Stromal cell of bone marrow (primary cell): ENCODE measurements around the gene SH3RF1.
"Not testable (repeated sequence)": the region's sequence is repeated elsewhere in the genome, so short reads cannot be mapped to it uniquely, and the experiment has no call there.

Experiments used
- DNase-seq: peaks from one replicate; pipeline ENCODE4 v3.0.0-alpha.2; 2012; ENCODE audit warnings: low read depth

Gene SH3RF1

DNA sequence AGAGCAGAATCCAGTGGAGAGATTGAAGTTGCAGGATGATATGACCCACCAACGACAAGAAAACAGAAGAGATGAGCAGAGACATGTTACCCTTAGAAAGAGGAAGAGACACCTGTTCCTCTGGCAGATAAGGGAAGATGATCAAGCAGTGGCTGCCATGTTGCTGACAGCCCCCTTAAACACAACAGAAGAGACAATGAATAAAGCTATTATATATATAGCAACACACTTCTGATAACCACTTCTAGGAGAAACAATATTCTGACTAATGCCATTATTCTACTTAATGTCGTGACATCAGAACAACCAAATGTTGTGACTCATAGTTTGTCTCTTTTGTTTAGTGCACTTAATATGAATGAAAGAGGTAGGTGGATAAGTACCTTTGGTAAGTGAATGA lies 44.9 kb downstream of the SH3RF1 start:
- DNase-seq, result no peak

DNA sequence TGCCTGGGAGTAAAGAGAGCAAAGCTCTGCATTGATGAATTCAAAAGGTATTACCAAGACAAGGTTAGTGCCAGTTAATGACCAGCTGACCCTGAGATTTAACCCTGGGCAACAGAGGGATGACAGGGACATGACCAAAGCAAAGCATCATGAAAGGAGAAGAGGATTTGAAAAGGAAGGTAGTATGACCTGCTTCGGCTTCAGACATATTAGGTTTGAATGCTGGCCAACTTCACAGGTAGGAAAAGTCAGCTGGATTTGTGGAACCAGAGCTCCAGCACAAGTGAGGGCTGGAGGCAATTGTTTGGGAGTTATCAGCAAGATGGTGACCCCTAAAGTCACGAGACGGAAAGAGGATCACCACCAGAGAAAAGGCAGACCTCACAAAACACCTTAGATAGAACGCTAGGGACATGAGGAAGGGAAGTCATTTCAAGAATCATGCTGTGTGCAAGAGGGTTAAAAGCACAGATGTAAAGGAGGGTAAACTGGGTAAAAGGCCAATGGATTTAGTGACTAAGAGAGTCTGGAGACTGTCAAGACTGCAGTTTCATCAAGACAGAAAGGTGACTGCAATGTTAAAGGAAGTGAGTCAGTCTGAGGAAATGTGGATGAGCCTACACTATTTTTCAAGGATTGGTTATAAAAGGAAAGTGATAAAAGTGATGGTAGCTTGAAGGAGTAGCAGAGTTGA lies 45.6 kb downstream of the SH3RF1 start:
- DNase-seq, result peak; percentile 90

DNA sequence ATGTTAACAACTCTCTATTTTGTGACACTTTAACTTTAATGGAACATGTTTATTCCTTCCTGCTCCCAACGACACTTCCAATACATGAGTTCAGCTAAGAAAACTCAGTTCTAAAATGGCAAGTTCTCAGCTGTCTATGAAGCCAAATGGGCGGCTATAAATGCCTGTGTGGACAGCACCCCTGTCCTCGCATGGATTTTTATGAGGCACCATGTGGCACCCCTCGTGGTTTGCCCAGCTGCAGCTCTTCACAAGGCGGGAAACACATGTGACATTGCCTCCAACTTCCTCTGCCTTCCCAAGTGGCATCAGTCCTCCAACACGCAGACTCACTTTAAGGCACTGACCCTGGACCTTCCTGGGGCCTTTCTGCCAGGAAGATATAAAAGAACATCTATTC lies 48.0 kb downstream of the SH3RF1 start:
- DNase-seq, result no peak

DNA sequence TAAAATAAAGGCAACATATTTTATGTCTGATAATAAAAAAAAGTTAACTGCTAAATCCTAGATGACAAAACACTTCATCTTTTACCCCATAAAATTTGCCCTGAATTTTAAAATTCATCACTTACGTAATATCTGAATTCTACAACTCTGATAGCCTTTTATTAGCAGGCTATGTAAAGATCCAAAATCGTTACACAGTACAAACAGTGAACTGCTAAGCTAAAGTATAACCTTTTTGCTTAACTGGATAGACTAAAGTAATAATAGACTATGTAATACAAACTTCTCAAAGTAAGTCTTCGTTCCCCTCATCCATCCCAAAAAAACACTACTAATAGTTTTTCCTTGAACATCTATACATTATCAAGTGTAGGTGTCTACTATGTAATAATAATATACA lies 49.1 kb downstream of the SH3RF1 start:
- no peak for DNase-seq

DNA sequence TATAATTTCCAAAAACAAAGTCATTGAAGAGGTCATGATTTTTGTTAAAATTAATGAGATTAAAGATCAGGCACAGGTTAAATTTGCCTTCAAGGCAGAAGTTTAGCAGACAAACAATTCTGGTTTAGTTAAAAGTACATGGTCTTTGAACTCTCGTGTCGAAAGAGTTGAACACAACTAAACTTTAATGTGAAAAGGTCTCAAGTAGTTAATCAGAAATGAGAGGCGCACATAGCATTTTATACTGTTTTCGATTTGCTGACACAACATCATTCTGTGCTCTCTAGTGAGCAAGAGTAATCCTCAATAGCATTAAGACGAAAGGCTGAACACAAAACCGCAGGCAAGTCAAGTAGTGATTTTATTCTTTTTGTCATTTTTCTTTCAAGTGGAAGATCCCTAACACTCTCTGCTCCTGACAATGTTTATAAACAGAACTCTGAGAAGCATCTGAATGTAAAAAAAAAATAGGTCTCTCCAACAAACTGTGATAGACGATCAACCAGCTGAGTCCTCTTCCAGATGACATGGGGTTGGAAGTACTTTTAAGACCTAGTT lies 49.8 kb downstream of the SH3RF1 start:
- DNase-seq, result no peak

DNA sequence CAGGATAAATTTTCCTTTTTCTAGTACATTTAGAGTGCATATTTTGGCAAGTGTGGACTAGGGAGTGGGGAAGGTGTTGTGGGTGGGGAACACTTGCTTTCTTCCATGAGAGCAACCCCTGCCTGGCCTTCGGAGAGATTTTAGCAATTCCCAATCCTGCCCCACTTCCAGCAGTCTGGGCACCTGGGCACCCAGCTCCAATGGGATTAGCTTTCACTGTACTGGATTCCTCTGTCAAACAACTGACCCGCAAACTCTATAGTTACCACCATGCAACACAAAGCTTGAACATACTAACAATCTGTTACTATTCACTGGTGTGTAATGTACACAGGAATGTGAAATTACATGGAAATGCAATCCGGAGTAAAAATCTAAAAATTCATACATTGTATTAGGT lies 50.3 kb downstream of the SH3RF1 start:
- DNase-seq, result no peak

DNA sequence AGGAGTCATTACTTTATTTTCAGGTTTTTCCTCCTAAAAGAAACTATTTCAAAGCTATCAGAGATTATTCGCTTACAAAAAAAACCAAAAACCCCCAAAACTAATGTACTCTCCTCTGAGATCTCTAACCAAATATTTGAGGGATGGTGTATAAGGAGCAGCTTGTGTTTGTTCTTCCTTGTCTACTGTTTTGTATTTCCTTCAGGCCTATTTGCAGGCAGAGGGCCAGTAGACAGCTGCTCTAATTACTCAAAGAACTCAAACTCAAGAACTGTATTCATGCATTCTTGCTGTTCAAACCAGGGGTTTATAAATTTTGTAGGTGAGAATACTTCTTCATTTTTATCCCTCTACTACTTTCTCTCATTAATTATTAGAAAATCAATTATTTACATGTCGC lies 51.3 kb downstream of the SH3RF1 start:
- DNase-seq, result no peak

DNA sequence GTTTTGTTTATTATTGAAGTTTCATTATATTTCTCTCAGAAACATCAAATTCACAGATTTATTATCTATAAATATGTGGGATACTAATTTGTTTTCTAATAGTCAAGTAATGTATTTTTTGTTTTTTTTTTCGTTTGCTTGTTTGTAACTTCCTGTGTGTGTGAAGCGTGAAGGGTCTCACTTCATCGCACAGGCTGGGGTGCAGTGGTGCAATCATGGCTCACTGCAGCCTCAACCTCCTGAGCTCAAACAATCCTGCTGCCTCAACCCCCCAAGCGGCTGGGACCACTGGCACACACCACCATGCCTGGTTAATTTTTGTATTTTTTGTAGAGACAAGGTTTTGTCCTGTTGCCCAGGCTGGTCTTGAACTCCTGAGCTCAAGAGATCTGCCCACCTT lies 55.1 kb downstream of the SH3RF1 start:
- no peak for DNase-seq

DNA sequence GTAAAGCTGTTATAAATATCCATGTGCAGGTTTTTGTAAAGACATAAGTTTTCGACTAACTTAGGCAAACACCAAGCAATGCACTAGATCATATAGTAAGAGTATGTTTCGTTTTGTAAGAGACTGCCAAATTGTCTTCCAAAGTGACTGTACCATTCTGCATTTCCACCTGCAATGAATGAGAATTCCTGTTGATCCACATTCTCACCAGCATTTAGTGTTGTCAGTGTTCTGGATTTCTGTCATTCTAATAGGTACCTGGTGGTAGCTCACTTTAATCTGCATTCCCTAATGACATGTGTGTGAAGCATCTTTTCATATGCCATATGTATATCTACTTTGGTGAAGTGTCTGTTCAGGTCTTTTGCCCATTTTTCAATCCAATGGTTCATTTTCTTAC lies 57.8 kb downstream of the SH3RF1 start:
- no peak for DNase-seq

DNA sequence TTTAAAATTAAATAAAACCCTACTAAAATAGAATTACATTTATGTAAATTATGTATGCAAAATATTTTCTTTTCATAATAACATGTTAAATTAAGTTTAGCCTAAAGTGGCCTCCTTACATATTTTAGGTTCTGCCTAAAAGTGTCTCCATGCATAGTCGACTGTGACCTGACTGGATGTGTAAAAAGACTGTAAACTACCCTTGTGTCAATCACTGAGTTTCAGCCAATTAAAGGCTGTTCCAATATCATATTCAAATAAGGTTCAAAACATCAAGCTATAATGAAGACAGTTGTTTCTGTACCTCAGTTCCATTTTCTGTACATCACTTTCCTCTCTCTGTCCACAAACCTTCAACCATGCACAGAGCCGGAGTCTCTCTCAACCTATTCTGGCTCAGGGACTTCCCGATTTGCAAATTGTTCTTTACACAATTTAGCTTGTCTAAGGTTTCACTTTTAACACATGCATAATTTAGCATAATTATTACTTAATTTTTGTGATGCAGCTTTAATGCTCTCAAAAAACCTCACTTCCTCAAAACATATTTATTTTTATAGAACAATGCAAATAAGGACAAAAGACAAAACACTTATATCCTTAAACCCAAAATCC lies 60.1 kb downstream of the SH3RF1 start:
- no peak for DNase-seq

DNA sequence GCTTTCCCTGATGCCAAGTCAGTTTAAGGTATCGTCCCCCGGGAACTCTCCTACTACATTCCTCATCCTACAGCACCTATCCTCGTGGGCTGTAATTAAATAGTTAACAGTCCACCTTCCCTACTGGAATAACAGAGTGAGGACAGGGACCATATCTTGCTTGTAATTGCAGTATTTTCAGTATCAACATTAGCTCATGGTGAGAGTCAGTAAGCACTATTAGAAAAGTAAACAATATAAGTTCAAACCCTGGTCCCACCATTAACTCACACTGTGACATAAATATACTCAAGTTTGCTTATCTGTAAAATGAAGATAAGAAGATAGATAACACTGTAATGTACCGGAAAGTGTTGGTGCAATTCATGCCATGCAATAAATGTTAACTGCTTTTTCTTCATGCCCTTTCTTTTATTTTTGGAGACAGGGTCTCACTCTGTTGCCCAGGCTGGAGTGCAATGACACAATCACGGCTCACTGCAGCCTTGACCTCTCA lies 61.3 kb downstream of the SH3RF1 start:
- DNase-seq, result no peak

DNA sequence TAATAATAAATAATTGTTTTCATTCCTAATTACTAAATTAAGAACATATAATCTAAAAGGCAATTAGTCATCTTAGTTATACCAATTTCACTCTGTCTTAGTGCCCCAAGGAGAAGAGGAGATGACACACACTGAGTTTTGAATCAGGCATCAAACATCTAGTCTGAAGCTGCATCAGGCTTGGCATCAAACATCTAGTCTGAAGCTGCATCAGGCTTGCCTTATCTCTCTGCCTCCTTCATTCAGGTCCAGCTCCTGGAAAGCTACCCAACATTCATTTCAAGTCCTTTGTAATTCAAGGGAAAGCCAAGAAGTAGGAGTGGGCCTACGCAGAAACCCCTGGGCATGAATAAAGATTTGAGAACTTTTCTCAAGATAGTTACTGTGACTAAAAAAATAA lies 62.2 kb downstream of the SH3RF1 start:
- no peak for DNase-seq

DNA sequence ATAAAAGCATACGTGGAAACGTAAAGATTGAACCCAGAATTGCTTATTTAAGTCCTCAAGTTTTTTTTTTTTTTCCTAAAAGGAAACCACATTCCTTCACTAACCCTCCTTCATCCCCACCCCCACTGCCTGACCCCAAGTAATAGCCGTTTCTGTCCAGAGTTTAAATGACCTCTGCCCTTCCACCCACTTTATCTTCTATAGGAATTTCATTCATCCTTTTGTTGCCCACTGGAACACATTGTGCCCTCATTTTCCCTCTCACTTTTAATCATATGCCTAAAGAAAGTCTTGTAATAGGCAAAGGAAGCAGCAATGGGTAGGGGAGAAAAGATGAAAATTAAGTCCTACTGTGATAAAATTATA lies 62.7 kb downstream of the SH3RF1 start:
- no peak for DNase-seq

DNA sequence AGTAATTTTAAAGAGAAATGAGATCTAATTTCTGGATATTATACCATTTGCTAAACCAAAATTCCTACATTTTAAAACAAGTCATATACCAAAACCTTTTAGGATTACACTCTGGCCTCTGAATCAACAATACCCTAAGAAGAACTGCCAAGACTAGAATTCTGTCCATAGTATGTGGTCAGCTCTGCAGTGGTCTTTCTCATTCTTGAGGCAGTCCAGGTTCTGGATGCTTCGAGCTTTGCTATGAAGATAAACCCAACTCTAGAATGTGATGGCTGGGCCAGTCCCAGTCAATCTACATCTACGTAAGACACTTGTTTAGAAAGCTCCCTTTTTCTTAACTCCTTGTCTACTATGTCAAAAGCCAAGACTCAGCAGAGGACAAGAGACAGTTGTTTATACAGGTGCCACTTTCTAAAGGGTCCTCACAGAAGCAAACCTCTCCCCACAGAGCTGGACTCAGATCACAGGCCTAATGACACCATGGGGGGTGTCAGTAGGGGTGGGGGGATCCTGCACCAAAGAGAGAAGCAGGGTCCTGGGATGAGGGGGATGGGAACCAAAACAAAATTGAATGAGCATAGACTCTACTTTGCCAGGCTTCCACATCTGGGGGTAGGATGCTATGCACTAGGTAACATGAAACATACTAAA lies 63.2 kb downstream of the SH3RF1 start:
- DNase-seq, result no peak

DNA sequence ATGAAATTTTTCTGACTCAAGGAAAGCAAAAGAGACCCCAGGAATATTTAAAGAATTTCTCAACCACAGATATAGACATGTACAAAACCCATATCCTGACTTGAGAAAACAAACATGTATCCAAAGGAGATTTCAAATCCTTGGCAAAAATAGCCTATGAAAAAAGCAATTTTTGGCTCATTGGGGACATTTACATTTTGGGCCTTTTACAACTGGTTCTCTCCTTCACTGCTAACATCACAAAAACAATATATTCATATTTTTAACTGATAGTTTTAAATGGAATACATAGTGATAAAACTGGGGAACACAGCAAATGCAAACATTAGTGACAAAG lies 65.0 kb downstream of the SH3RF1 start:
- no peak for DNase-seq

DNA sequence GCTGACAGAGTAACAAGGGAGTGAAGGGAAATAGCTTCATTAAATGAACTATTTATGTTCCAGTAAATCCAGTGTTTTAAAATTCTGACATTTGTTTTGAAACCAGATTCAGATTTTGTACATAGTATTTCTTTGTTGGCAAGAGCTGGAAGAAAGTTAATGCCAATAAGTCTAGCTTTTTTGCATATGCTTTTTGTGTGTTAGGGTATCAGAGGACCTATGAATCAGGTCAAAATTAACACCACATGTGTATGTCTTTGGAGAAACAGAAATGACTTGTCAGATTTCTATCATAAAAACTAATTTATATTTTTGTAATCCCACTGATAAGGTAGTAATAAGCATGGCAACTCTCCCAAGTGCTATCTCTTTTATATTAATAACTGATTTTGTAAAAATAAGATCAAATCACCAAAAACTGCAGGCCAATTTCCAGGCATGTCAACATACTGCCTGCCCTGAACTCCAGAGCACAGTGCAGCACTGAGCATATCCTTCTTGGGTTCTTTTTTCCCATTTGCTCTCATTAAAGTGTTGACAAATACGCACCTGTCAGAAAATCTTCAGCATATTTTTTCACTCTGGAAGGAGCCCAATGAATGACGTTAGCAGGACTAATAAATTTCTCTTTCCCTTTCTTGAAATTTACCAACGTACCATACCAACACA lies 65.5 kb downstream of the SH3RF1 start:
- no peak for DNase-seq

DNA sequence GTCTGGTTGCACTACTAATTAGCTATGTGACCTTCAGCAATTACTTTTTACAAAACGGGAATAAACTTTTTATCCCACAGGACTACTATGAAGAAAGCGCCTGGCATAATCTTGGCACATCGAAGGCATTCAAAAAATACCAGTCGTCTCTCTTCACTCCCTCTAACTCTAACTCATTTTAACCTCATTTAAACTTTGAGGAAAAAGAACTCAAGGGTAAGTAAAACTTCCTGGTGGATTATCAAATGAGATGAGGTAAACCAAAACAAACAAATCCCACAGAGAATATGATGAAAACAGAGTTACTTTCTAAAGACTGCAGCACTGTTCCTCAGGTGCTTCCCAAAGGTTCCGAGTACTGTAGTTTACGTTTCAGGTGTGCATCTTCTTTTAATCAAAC lies 66.9 kb downstream of the SH3RF1 start:
- DNase-seq, result no peak

DNA sequence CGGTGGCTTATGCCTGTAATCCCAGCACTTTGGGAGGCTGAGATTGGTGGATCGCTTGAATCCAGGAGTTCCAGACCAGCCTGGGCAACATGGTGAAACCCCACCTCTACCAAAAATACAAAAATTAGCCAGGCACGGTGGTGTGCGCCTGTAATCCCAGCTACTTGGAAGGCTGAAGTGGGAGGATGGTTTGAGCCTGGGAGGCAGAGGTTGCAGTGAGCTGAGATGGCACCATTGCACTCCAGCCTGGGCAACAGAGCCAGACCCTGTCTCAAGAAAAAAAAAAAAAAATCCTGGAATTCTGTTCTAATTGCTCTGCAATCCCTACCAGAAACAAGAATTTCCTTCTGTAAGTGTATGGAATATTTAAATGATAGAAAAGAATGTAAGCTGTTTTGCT lies 67.5 kb downstream of the SH3RF1 start:
- not testable (repeated sequence) for DNase-seq

DNA sequence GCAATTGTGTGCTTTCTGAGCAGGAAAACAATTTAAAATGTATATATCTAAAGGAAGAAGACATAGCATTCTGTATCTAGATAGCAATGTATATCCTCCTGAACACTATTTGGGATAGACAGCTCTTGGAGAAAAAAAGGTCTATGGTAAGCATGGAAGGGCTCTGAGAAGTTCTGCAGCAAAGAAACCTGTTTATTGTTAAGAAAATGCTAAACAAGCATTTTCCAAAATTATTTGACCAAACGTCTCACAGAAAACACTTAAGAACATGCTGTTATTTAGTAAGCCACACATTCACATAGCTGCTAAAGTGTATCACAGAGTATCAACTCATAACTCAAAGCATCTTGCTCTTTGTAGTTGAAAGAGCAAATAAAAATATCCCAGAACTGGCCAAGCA lies 67.9 kb downstream of the SH3RF1 start:
- no peak for DNase-seq

DNA sequence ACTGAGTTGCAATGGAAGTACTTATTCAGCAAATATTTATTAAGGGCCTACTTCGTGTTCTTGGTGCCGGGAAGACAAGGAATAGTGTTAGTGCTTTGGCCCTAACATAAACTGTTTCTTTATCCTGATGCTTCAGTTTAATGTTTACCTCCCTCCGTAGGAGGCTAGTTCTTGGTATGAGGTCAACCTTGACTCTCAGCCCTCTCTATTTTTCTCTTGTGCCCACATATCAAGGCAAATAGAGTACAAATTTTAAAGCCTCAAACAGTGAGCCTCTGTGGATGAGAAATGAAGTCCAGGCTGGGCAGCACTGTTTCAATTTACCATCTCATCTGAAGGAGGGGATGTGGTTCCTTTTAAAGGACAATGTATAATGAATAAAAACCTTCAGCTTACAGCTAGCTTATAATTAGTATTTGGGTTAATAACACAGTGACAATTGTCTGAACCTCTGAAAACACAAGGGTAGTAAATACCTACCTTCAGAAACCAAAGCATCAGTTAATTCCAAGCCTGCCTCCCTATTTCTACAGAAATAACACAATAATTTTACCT lies 68.5 kb downstream of the SH3RF1 start:
- DNase-seq, result no peak

DNA sequence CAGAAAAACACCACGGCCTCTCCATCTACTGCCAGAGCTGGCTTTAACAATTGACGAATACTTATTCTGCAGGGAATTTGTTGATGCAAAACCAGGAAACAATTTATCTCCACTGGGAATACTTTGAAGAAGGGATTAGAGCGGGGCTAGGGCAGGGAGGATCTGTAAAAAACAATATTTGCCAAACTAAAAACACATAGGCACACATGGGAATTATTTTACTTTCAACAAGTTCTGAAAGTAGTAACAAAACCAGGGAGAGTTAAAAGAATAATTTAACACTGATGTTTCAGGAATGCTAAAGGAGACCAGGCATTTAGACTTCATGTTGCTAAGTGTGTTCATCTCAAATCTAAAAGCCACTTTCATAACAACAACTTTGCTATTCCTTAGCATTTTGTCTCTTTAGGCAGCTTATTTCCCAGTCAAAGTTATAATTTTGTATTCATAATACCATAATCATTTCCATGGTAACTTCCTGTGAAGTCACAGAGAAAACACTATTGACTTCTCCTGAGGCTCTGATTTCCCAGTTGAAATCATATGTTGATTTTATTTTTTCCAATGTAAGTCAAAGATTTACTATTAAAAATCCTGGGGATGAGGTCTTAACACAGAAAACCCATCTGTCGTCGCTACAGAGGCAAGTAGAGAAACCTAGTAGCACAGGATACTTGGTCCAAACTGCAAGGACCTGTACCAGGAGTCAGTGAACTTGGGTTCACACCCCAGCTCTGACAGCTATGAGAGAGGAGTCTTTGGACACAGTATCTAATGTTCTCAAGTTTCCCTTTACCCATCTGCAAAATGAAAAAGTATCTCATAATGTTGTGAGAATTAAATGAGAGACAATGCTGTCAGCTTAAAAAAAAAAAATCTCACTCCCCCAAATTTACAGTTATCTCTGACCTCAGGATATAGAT lies 69.3 kb downstream of the SH3RF1 start:
- DNase-seq, result peak; percentile 71
